GM08714 (cell line): ENCODE measurements around the gene CASD1.

Source experiments
- H3K4me3 ChIP-seq: fragments of 200-500 bp; sonication (Bioruptor generic); 2 replicates; pipeline ENCODE4 v1.5.1; 2014; ENCODE audit warnings: mild to moderate bottlenecking, low read length, inconsistent platforms
- ZNF274 ChIP-seq: IDR thresholded peaks from 2 replicates; pipeline ENCODE4 v1.6.1; 2012; ENCODE audit warnings: mild to moderate bottlenecking, low read depth, low read length

Gene CASD1

GRCh38 chr7:94590526-94591162, 81.0 kb downstream of the CASD1 start:
- no peak for TF ChIP-seq ZNF274
- no peak overlapping the region for H3K4me3 ChIP-seq

GRCh38 chr7:94591176-94591575, 81.6 kb downstream of the CASD1 start:
- TF ChIP-seq ZNF274 = no peak
- H3K4me3 ChIP-seq = no peak overlapping the region

- TF ChIP-seq ZNF274 = no peak
- no peak overlapping the region for H3K4me3 ChIP-seq
Observed at GRCh38 chr7:94594882-94595281, 85.3 kb downstream of the CASD1 start.

GRCh38 chr7:94595717-94596116, 86.1 kb downstream of the CASD1 start:
- TF ChIP-seq ZNF274 = no peak
- H3K4me3 ChIP-seq = no peak overlapping the region

GRCh38 chr7:94600267-94600666, 90.7 kb downstream of the CASD1 start:
- H3K4me3 ChIP-seq = no peak overlapping the region
- no peak for TF ChIP-seq ZNF274

- no peak for TF ChIP-seq ZNF274
- H3K4me3 ChIP-seq = no peak overlapping the region
Observed at GRCh38 chr7:94602181-94602580, 92.6 kb downstream of the CASD1 start.

- TF ChIP-seq ZNF274 = no peak
- H3K4me3 ChIP-seq = no peak overlapping the region
Observed at GRCh38 chr7:94605031-94605430, 95.4 kb downstream of the CASD1 start.
